NCI-H510A (cell line): ENCODE measurements around the gene RXFP3.
"Not testable (repeated sequence)": the region's sequence is repeated elsewhere in the genome, so short reads cannot be mapped to it uniquely, and the experiment has no call there.

Source experiments
- DNase-seq: peaks from one replicate; lab custom pipeline; 2025; lab: John Stamatoyannopoulos, UW

RXFP3 gene

DNA sequence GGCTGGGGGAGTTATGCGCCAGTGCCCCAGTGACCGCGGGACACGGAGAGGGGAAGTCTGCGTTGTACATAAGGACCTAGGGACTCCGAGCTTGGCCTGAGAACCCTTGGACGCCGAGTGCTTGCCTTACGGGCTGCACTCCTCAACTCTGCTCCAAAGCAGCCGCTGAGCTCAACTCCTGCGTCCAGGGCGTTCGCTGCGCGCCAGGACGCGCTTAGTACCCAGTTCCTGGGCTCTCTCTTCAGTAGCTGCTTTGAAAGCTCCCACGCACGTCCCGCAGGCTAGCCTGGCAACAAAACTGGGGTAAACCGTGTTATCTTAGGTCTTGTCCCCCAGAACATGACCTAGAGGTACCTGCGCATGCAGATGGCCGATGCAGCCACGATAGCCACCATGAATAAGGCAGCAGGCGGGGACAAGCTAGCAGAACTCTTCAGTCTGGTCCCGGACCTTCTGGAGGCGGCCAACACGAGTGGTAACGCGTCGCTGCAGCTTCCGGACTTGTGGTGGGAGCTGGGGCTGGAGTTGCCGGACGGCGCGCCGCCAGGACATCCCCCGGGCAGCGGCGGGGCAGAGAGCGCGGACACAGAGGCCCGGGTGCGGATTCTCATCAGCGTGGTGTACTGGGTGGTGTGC is at the start of gene RXFP3:
RXFP3 (plus strand) TSS at position 6 of the 636 bp plus-strand sequence; CDS start at position 361, 355 bp downstream.
- no peak for DNase-seq

- no peak for DNase-seq
Observed at GRCh38 chr5:33887268-33887667, 48.9 kb upstream of the RXFP3 start.

DNA sequence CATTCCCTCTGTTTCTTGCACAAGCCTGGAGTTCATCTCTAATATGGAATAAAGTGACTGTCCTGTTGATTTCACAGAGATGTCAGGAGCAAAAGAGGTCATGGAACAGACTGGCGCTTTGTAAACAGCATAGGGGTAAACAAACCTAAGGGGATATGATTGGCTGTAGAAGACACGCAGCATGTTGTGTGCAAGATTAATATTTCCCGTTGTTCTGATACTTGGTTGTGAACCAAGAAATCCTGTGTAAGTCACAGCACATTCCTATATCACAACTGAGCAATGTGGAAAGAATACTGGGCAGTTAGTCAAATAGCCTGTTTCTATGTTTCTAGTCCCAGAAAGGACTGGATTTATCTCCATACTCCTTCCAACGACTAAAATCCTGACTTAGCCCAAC is 47.6 kb upstream of the RXFP3 start:
- DNase-seq: no peak

DNA sequence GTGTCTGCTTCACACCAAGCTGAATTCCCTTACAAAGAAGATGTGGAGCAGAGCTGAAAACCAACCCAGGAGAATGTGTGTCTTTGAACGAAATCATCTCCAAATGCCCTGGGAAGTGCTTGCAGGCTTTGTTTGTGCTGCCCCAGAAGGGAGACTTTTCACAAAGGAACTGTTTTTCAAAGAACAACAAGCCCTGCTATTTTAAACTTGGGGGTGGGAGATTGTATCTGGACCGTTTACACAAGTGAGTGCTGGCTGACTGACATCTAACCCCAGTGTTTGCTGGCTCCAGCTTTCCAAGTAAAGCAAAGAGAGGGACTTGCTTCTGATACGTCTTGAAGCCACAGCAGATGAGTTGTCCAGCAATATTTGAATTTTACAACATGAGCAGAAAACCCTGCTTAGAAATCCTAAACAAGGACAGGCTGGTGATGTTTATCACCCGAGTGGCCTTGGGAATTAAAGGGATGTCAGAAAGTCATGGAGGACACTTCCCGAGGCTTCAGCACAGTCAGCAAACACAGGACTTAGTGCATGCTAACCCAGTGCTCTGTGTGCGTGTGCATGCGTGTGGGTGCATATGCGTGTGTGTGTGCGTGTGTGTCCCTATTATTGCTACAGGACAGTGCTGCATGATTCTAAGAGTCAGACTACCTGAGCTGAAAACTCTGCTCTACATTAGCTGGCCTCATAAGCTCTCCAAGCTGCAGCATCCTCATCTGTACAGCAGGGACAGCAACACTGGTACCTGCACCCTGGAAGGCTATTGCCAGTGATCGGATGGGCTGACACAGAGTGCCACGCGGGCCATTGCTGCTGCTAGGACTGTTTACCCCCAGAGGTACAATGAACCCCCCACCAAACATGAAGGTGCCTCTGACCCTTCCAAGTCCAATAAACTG is 45.8 kb upstream of the RXFP3 start:
- DNase-seq: no peak

DNA sequence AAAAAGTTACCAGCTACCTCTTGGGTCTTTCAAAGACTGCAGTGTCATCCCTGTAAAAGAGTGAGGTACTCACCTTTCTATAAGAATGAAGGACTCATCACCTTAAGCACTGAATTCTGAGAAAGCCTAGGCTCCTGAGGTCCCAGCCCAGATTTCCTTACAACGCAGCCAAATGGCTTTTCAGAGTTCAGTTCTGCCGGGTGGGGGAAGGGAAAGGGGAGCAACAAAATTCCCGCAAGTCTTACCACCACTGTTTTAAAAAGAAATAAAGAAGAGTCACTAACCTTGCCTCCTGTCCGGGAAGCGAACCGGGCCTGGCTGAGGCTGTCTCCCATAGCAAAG is 44.8 kb upstream of the RXFP3 start:
- no peak for DNase-seq

DNA sequence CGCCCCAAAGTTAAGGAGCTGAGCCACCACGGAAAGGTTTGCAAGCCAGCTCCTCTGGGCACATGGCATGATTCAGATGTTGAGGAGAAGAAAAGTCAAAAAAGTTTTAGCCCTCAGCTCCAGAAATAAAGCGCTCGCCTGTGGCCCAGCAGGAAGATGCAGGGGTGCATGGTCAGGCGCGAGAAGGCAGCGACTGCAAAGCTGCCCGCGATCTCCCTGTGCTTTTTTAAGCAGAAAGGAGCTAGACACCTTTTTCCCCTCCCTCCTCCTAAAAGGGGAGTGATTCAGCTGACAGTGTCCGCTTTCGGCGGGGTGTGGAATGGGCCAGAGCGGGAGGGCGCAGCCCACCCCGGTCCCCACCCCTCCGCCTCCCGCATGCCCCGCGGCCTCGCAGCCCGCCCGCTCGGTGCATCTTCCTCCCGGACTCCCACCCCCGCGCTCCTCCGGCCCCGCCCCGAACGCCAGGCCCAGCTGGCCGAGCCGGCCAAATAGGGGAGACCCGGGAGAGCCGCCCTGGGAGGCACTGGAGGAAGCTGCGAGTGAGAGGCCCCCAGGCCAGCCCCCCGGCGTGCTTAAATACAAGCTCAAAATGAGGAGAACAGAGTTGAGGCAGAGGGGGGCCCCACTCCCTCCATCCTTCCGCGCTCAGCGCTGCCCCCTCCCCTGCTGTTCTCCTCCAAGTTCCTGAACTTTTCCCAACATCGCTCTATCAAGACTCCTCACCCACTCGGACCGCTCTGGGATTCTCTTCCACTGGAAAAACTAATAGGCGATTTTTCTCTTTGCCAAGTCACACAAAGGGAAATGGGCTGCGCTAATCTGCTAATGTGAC is 44.2 kb upstream of the RXFP3 start, which contains the start of gene ADAMTS12:
ADAMTS12 (minus strand) TSS at position 203 of the 832 bp plus-strand sequence; CDS start at position 69, 134 bp downstream.
- no peak for DNase-seq

- DNase-seq: no peak
Observed at GRCh38 chr5:33892620-33893137, 43.5 kb upstream of the RXFP3 start.

- DNase-seq: no peak
Observed at GRCh38 chr5:33894566-33894965, 41.6 kb upstream of the RXFP3 start.

DNA sequence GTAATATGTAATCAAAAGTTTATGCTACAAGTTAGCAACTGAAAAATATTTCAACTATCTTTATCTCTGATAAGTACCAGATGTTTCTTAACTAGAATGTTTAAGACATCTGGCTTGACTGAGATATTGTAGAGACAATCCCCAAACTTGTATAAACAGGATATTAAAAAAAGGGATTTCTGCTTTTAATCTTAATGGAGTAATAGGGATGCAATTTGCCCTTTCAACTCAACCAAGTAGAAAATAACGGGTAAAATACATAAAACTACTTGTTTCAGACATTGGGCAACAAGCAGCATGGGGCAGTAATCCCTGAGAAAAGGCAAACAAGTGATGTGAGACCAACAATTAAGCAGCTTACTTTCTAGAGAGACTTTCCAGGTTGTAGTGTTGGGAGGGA is 35.0 kb upstream of the RXFP3 start:
- no peak for DNase-seq

GRCh38 chr5:33903118-33903517 is 33.1 kb upstream of the RXFP3 start:
- no peak for DNase-seq

GRCh38 chr5:33905381-33905780 is 30.8 kb upstream of the RXFP3 start:
- DNase-seq: no peak

- not testable (repeated sequence) for DNase-seq
Observed at GRCh38 chr5:33906248-33906647, 29.9 kb upstream of the RXFP3 start.

GRCh38 chr5:33914844-33915243 is 21.3 kb upstream of the RXFP3 start:
- DNase-seq: not testable (repeated sequence)

DNA sequence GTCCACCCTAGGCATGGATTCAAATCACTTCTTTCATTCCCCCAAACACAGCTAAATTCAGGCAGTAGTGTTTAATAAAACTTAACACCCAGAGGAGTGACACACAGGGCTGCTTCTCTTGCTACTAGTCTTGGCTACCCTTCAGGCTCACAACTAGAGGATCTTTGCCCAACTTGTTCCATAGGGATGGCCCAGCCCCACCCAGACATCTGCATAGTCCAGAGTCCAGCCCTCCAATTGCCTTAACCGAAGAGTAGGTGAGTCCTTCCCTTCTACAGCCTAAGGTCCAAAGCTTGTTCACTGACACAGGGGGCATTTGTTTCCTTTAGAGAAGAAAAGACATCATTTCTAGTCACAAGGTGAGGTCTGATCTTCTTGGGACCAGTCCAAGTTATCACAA is 15.2 kb upstream of the RXFP3 start:
- no peak for DNase-seq

DNA sequence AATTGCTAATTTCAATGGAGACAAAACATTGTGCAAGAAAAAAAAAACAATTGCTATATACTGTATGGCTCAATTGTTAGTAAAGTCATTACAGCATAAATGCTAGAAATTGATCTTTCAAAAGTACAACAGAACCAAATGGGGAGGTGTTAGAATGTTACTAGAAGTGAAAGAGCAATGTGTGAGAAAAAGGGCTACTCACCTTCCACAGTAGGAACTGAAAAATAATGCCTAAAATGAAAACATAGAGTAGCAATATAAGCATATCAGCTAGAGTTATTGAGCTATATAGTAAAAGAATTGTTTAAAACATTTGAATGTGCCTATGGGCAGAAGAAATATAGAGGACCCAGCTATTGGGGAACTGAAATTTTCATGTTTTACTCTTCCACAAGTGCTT is 10.9 kb upstream of the RXFP3 start:
- DNase-seq: no peak

DNA sequence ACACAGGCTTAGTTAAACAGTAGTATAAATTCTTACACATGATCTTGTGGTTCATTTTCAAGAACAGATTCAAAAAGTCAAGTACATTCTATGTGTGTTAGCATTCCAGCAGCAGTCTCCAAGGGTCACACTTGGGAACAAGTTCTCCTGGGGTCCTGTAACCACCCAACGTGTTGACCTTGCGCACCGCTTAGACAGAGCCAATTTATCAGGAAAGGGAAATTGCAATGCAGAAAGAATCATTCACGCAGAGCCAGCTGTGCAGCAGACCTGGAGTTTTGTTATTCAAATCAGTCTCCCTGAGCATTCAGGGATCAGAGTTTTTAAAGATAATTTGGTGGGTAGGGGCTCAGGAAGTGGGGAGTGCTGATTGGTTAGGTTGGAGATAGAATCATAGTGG is 8.5 kb upstream of the RXFP3 start:
- no peak for DNase-seq

- DNase-seq: no peak
Observed at GRCh38 chr5:33928283-33928682, 7.9 kb upstream of the RXFP3 start.

GRCh38 chr5:33929925-33930690 is 6.1 kb upstream of the RXFP3 start:
- DNase-seq: no peak

DNA sequence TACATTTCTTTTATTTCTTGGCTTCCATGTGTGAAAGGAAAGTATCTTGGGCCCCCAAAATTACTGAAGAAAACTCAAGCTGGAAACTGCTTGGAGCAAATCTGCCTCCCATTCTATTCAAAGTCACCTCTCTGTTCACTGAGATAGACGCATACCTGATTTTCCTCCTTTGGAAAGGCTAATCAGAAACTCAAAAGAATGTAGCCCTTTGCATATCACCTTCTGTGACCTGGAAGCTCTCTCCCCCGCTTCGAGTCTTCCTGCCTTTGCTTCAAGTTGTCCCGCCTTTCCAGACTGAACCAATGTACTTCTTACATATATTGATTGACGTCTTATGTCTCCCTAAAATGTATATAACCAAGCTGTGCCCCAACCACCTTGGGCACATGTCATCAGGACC is 5.0 kb upstream of the RXFP3 start:
- no peak for DNase-seq

- no peak for DNase-seq
Observed at GRCh38 chr5:33933723-33934169, 2.4 kb upstream of the RXFP3 start.

DNA sequence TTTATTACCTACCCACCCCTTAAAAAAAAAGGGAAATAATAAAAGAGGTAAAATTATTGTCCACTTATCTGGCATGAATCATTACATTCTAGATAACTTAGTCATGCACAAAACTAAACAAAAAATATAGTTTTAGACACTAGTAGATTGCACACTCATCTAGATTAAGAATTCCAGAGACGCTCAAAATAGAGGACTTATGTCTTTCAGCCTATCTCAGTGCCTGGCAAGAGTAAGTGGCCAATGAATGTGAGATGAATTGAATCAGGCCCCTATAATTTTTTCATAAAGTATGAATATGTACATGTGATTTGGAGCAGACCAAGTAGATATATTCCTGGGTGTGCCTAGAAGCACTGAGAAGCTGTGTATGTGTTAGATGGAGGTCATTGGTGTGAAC is 2.0 kb upstream of the RXFP3 start:
- no peak for DNase-seq

DNA sequence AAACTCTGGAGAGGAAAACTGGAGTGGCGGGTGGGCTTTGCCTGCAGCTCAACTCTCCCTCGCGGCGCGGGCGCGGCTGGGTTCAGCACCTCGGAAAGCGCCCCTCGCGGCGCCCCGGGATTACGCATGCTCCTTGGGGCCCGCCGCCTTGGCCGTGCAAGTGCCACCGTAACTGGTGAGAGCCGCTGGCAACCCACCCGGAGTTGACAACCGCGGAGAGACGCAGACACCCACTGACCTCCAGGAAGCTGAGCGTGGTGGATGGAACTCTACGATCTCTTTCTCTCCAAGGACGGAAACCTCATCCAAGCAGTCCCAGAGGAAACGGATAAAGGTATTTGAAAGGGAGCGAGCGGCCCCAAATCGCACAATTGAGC is 194 bp upstream of the RXFP3 start:
- no peak for DNase-seq
